Uterus (tissue), 4 donors: ENCODE data around the gene LPCAT3. TPM values are rescaled to one million over a fixed set of nuclear protein-coding genes. Genes with fewer than 3 reads are reported as not detected.
A peak's percentile ranks its signal among the peaks of the same experiment; 100 is the strongest.

ENCODE experiments used
- DNase-seq, 2 donors: peaks; one replicate each; pipeline ENCODE4 v3.0.0-alpha.2; 2019 to 2020
- H3K27ac ChIP-seq, 2 donors: fragments of 200-600 bp; sonication (generic); 1 replicate in 1 of 2; 2 replicates in 1 of 2; pipeline ENCODE4 v1.5.1; 2016 to 2018
- H3K27me3 ChIP-seq, 2 donors: fragments of 200-600 bp; sonication (generic); one replicate each; pipeline ENCODE4 v1.5.1; 2018 to 2019; ENCODE audit warnings: control low read depth in 1 of 2
- H3K36me3 ChIP-seq, 2 donors: fragments of 200-600 bp; sonication (generic); one replicate each; pipeline ENCODE4 v1.5.1; 2019; ENCODE audit warnings: control low read depth in 1 of 2
- H3K4me1 ChIP-seq, 2 donors: fragments of 200-600 bp; sonication (generic); one replicate each; pipeline ENCODE4 v1.5.1; 2018 to 2019; ENCODE audit warnings: control low read depth in 1 of 2
- H3K4me3 ChIP-seq, 2 donors: fragments of 200-600 bp; sonication (generic); 1 replicate in 1 of 2; 2 replicates in 1 of 2; pipeline ENCODE4 v1.5.1; 2018 to 2019; ENCODE audit warnings: mild to moderate bottlenecking in 1 of 2
- H3K9me3 ChIP-seq, 2 donors: fragments of 200-600 bp; sonication (generic); one replicate each; pipeline ENCODE4 v1.5.1; 2019; ENCODE audit warnings: control low read depth in 1 of 2
- POLR2A ChIP-seq, 2 donors: fragments of 450-650 bp; IDR thresholded peaks; one replicate each; pipeline ENCODE4 v1.6.1; 2016; ENCODE audit warnings: antibody characterized with exemption in 2 of 2, mild to moderate bottlenecking in 1 of 2, moderate library complexity in 1 of 2
- intact Hi-C: fragments of 100-400 bp; cut with DNase I; formaldehyde crosslinking; loops from one replicate; pipeline ENCODE4 v1.15.1; 2023; ENCODE audit warnings: low total_unique reads
- total RNA-seq, 4 donors: library from RNA; depleted of rRNA in 3 of 4; stranded (reverse); fragments of >200 nt in 3 of 4; gene quantifications; one replicate each; pipeline versions ENCODE4 v1.1.0 to v1.2.4, GENCODE V29; 2014 to 2023
- TF ChIP-seq, protein P1 (sequence below), 4 experiments: fragments of 200-600 bp in 2 of 4; fragments of 450-650 bp in 2 of 4; sonication (generic) in 2 of 4; IDR thresholded peaks; one replicate each; pipeline ENCODE4 v1.5.1; 2016 to 2019; ENCODE audit warnings: antibody characterized with exemption in 4 of 4, mild to moderate bottlenecking in 2 of 4, moderate library complexity in 1 of 4
- donor health status: DM: yes; HTN: yes; CAD: no.

LPCAT3 gene
- total RNA-seq, 4 donors from 2014 or later = 10.2 to 45.1 (median 17.1) TPM

GRCh38 chr12:6962285-6963015 lies 55.8 kb downstream of the LPCAT3 start:
- DNase-seq = no peak
- TF ChIP-seq POLR2A (IDR thresholded peaks at IDR 0.05) = no peak
- TF ChIP-seq, protein P1, sequence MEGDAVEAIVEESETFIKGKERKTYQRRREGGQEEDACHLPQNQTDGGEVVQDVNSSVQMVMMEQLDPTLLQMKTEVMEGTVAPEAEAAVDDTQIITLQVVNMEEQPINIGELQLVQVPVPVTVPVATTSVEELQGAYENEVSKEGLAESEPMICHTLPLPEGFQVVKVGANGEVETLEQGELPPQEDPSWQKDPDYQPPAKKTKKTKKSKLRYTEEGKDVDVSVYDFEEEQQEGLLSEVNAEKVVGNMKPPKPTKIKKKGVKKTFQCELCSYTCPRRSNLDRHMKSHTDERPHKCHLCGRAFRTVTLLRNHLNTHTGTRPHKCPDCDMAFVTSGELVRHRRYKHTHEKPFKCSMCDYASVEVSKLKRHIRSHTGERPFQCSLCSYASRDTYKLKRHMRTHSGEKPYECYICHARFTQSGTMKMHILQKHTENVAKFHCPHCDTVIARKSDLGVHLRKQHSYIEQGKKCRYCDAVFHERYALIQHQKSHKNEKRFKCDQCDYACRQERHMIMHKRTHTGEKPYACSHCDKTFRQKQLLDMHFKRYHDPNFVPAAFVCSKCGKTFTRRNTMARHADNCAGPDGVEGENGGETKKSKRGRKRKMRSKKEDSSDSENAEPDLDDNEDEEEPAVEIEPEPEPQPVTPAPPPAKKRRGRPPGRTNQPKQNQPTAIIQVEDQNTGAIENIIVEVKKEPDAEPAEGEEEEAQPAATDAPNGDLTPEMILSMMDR (IDR thresholded peaks at IDR 0.05) = no peak
- Histone ChIP-seq H3K36me3 (no peaks in the 10 kb centered on the region), H3K9me3 (no peaks in the 10 kb centered on the region), H3K4me1 (peaks cover 3% of the 10 kb centered on the region in 2 donors), H3K27me3 (no peaks in the 10 kb centered on the region), H3K4me3 (peak overlapping the region in 1 of 2 donors; percentile 12), H3K27ac (peak overlapping the region; percentile 86 to 89)
- intact Hi-C loops = no loop called here

GRCh38 chr12:6961695-6962284 lies 56.5 kb downstream of the LPCAT3 start:
- Histone ChIP-seq H3K27me3 (no peaks in the 10 kb centered on the region), H3K36me3 (no peaks in the 10 kb centered on the region), H3K9me3 (no peaks in the 10 kb centered on the region), H3K4me3 (peak overlapping the region; percentile 12 to 28), H3K27ac (peak overlapping the region; percentile 86 to 89), H3K4me1 (peaks cover 3% of the 10 kb centered on the region in 2 donors)
- intact Hi-C loops = no loop called here
- TF ChIP-seq POLR2A (IDR thresholded peaks at IDR 0.05) = no peak
- TF ChIP-seq, protein P1 (IDR thresholded peaks at IDR 0.05) = peak; percentile 23 to 32 (median 29)
- peak; percentile 68 to 73 for DNase-seq

GRCh38 chr12:6961278-6961694 lies 57.0 kb downstream of the LPCAT3 start:
- H3K4me1 ChIP-seq = peaks cover 3% of the 10 kb centered on the region in 2 donors
- intact Hi-C loops = no loop called here

DNA sequence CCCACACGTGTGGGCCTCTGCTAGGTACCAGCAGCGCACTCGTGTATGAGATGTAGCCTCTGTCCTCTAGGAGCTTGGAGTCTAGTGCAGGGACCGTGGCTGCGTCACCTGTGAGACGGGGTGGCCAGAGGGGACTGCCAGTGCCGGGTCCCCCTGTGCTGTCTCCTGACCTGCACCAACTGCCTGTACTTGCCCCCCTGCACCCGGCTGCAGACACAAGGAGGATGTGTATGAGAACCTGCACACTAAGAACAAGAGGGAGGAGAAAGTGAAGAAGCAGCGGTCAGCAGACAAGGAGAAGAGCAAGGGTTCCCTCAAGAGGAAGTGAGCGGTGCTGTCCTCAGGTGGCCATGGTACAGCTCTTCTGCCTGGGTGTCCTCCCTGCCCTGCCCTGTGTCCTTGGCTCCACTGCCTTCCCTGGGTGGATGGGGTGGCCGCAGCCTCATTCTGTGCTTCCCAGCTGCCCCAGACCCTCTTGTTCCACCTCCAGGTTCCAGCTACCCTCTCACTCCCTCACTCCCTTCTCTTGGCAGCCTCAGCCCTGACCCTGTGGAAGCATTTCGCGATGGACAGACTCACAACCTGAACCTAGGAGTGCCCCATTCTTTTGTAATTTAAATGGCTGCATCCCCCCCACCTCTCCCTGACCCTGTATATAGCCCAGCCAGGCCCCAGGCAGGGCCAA lies 57.5 kb downstream of the LPCAT3 start:
- TF ChIP-seq, protein P1 (IDR thresholded peaks at IDR 0.05) = peak in 3 of 4 experiments; percentile 7 to 15 (median 12)
- no peak for TF ChIP-seq POLR2A (IDR thresholded peaks at IDR 0.05)
- no peaks in the 10 kb centered on the region for H3K27me3 ChIP-seq
- H3K9me3 ChIP-seq = no peaks in the 10 kb centered on the region
- intact Hi-C loops = no loop called here
- H3K27ac ChIP-seq = peak overlapping the region; percentile 86 to 89
- no peak for DNase-seq
- H3K36me3 ChIP-seq = no peaks in the 10 kb centered on the region
- H3K4me3 ChIP-seq = peak overlapping the region; percentile 12 to 28
- peaks cover 3% of the 10 kb centered on the region in 2 donors for H3K4me1 ChIP-seq

More at GRCh38 chr12:6961278-6961694, 57.0 kb downstream of the LPCAT3 start:
- H3K36me3 ChIP-seq = no peaks in the 10 kb centered on the region
- H3K4me3 ChIP-seq = peak overlapping the region; percentile 12 to 28
- peak overlapping the region; percentile 86 to 89 for H3K27ac ChIP-seq
- H3K9me3 ChIP-seq = no peaks in the 10 kb centered on the region
- H3K27me3 ChIP-seq = no peaks in the 10 kb centered on the region
- TF ChIP-seq, protein P1 (IDR thresholded peaks at IDR 0.05) = no peak
- peak in 1 of 2 donors; percentile 16 for TF ChIP-seq POLR2A (IDR thresholded peaks at IDR 0.05)
- peak; percentile 81 to 84 for DNase-seq
